Lower leg skin (tissue), 4 donors: Measurements from ENCODE around the gene CLIP2. TPM values are rescaled to one million over a fixed set of nuclear protein-coding genes. Genes with fewer than 3 reads are reported as not detected.

Experiments used
- DNase-seq, 2 donors: peaks; one replicate each; pipeline ENCODE4 v3.0.0-alpha.2; 2019; ENCODE audit warnings: low spot score in 2 of 2
- H3K4me3 ChIP-seq: fragments of 200-600 bp; sonication (generic); 2 replicates; pipeline ENCODE4 v1.5.1; 2017; ENCODE audit warnings: mild to moderate bottlenecking, low read depth; ENCODE audit not compliant: poor library complexity, severe bottlenecking
- POLR2A ChIP-seq, 2 donors: fragments of 450-650 bp; IDR thresholded peaks; one replicate each; pipeline ENCODE4 v1.6.1; 2016 to 2017; ENCODE audit warnings: antibody characterized with exemption in 2 of 2, mild to moderate bottlenecking in 1 of 2, moderate library complexity in 1 of 2
- WGBS, 2 donors: methylation state at CpG; one replicate each; pipeline ENCODE4 v1.1.5; 2018; 5-methylcytosine and 5-hydroxymethylcytosine counted together
- intact Hi-C: fragments of 100-400 bp; cut with DNase I; formaldehyde crosslinking; loops from one replicate; pipeline ENCODE4 v1.15.0; 2023; ENCODE audit warnings: low total_unique reads
- total RNA-seq, 4 donors: library from RNA; depleted of rRNA; stranded (reverse); fragments of >200 nt; gene quantifications; one replicate each; pipeline ENCODE4 v1.1.0, GENCODE V29; 2016
- TF ChIP-seq, protein P1 (sequence below), 3 donors: fragments of 450-650 bp; IDR thresholded peaks; one replicate each; pipeline ENCODE4 v1.5.1; 2016; ENCODE audit warnings: antibody characterized with exemption in 3 of 3, mild to moderate bottlenecking in 3 of 3, moderate library complexity in 2 of 3

CLIP2 gene
- total RNA-seq, 4 donors from 2014 or later: 29.1 to 60.2 (median 52.5) TPM

DNA sequence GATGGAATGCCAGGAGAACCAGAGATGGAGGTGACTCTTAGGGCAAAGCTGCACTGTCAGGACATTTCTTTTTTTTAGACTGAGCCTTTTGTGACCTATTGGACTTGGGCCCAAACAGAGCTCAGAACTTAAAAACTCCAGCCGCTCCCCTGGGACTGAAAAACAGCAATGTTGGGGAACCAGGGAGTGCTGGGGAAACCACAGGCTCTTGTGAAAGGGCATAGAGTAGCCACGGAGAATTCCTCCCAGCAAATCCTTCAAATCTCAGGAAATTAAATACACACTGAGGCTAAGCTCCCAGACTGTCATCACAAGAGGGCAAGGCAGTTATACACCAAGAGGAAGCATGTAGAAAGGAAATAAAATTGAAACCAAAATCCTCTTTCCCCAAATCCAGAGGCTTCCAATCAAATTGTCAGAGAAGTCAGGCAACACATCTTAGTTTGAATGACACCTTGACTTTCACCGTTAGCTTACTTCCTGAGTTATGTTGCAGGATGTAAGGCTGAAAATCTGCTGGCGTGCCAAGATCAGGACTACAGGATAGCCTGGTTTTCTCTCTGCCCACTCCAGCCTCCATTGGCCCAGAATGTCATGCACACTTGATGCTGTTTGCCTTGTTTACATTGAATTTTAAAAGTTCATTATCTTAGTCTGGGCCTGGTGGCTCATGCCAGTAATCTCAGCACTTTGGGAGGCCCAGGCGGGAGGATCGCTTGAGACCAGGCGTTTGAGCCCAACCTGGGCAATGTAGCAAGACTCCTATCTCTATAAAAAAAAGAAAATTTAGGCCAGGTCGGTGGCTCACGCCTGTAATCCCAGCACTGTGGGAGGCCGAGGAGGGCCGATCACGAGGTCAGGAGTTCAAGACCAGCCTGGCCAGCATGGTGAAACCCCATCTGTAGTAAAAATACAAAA lies 32.5 kb upstream of the CLIP2 start:
- intact Hi-C loops: no loop called here
- H3K4me3 ChIP-seq: no peak overlapping the region
- WGBS, 2 donors: 80 to 82% methylated on average over 12 of the region's 12 CpGs
- TF ChIP-seq, protein P1, sequence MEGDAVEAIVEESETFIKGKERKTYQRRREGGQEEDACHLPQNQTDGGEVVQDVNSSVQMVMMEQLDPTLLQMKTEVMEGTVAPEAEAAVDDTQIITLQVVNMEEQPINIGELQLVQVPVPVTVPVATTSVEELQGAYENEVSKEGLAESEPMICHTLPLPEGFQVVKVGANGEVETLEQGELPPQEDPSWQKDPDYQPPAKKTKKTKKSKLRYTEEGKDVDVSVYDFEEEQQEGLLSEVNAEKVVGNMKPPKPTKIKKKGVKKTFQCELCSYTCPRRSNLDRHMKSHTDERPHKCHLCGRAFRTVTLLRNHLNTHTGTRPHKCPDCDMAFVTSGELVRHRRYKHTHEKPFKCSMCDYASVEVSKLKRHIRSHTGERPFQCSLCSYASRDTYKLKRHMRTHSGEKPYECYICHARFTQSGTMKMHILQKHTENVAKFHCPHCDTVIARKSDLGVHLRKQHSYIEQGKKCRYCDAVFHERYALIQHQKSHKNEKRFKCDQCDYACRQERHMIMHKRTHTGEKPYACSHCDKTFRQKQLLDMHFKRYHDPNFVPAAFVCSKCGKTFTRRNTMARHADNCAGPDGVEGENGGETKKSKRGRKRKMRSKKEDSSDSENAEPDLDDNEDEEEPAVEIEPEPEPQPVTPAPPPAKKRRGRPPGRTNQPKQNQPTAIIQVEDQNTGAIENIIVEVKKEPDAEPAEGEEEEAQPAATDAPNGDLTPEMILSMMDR (IDR thresholded peaks at IDR 0.05): no peak
- TF ChIP-seq POLR2A (IDR thresholded peaks at IDR 0.05): no peak
- DNase-seq: no peak

GRCh38 chr7:74258639-74259038 lies 30.6 kb upstream of the CLIP2 start:
- no peak for DNase-seq
- intact Hi-C loops: no loop called here
- 76 to 80% methylated on average over 9 of the region's 9 CpGs for WGBS, 2 donors
- H3K4me3 ChIP-seq: no peak overlapping the region
- TF ChIP-seq, protein P1 (IDR thresholded peaks at IDR 0.05): no peak
- no peak for TF ChIP-seq POLR2A (IDR thresholded peaks at IDR 0.05)

DNA sequence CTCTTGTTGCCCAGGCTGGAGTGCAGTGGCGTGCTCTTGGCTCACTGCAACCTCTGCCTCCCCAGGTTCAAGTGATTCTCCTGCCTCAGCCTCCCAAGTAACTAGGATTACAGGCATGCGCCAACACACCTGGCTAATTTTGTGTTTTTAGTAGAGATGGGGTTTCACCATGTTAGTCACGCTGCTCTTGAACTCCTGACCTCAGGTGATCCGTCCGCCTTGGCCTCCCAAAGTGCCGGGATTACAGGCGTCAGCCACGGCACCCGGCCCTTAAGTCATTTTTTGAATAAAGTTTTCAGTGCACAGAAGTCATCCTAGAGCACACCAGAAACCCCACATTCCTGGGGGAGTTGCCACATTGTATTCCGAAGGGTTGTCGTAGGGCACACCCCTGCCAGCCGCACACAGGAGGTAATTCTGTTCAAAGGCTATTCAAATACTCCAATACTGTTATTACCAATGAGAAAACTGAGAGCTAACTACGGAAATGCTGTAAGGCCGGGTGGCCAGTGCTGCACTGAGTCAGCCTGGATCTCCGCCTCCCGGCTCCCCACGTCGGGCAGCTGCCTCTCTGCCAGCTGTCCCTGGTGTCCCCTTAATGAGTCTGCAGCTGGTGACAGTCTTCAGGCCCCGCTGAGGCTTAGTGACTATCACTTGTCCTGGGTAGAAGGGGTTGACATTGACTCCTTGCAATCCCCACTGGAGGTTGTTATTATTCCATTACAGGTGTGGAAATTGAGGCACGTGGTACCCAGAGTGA lies 26.4 kb upstream of the CLIP2 start:
- intact Hi-C loops: no loop called here
- 82 to 88% methylated on average over 19 to 20 of the region's 20 CpGs for WGBS, 2 donors
- no peak for TF ChIP-seq POLR2A (IDR thresholded peaks at IDR 0.05)
- TF ChIP-seq, protein P1 (IDR thresholded peaks at IDR 0.05): no peak
- DNase-seq: no peak
- no peak overlapping the region for H3K4me3 ChIP-seq

GRCh38 chr7:74263399-74264120 lies 25.6 kb upstream of the CLIP2 start:
- DNase-seq: no peak
- no peak for TF ChIP-seq POLR2A (IDR thresholded peaks at IDR 0.05)
- TF ChIP-seq, protein P1 (IDR thresholded peaks at IDR 0.05): no peak
- intact Hi-C loops: no loop called here
- no peak overlapping the region for H3K4me3 ChIP-seq
- 74 to 78% methylated on average over 21 of the region's 21 CpGs for WGBS, 2 donors

- TF ChIP-seq, protein P1 (IDR thresholded peaks at IDR 0.05): no peak
- no peak for TF ChIP-seq POLR2A (IDR thresholded peaks at IDR 0.05)
- DNase-seq: no peak
- H3K4me3 ChIP-seq: no peak overlapping the region
- intact Hi-C loops: no loop called here
- 72 to 74% methylated on average over 7 of the region's 7 CpGs for WGBS, 2 donors
Measured at GRCh38 chr7:74266191-74266963, 22.8 kb upstream of the CLIP2 start.
